Left renal pelvis (tissue), 4 donors: Measurements from ENCODE around the gene SNX32. TPM values are rescaled to one million over a fixed set of nuclear protein-coding genes. Genes with fewer than 3 reads are reported as not detected.

Source experiments
- DNase-seq, 4 donors: peaks; one replicate each; pipeline ENCODE4 v3.0.0-alpha.2; 2013; ENCODE audit warnings: low read depth in 4 of 4, low spot score in 3 of 4
- polyA plus RNA-seq, 4 donors: library from polyadenylated mRNA; unstranded; fragments of 120-200 nt; gene quantifications; one replicate each; pipeline ENCODE4 v1.2.1, GENCODE V29; 2013; ENCODE audit not compliant: insufficient read length in 4 of 4

Gene SNX32
- polyA plus RNA-seq, 4 donors, result 2.0 to 4.1 (median 2.9) TPM

GRCh38 chr11:65796726-65797601 lies 36.8 kb upstream of the SNX32 start:
- no peak for DNase-seq

- no peak for DNase-seq
Observed at GRCh38 chr11:65797711-65798110, 36.1 kb upstream of the SNX32 start.

GRCh38 chr11:65798882-65799281 lies 34.9 kb upstream of the SNX32 start:
- no peak for DNase-seq

GRCh38 chr11:65801153-65801987 lies 32.4 kb upstream of the SNX32 start:
- no peak for DNase-seq

- DNase-seq, result no peak
Observed at GRCh38 chr11:65802841-65803240, 30.9 kb upstream of the SNX32 start.

GRCh38 chr11:65803797-65804492 lies 29.8 kb upstream of the SNX32 start:
- DNase-seq, result no peak

GRCh38 chr11:65806979-65807378 lies 26.8 kb upstream of the SNX32 start:
- DNase-seq, result no peak

GRCh38 chr11:65808744-65809341 lies 24.9 kb upstream of the SNX32 start:
- DNase-seq, result no peak

- no peak for DNase-seq
Observed at GRCh38 chr11:65809496-65809895, 24.3 kb upstream of the SNX32 start.

- DNase-seq, result no peak
Observed at GRCh38 chr11:65810046-65810868, 23.5 kb upstream of the SNX32 start.

- DNase-seq, result no peak
Observed at GRCh38 chr11:65811764-65812475, 21.8 kb upstream of the SNX32 start.

GRCh38 chr11:65814131-65814985 lies 19.4 kb upstream of the SNX32 start:
- DNase-seq, result no peak

- DNase-seq, result no peak
Observed at GRCh38 chr11:65814986-65815565, 18.7 kb upstream of the SNX32 start.

GRCh38 chr11:65816696-65817095 lies 17.1 kb upstream of the SNX32 start:
- no peak for DNase-seq

- DNase-seq, result peak in 2 of 4 donors; percentile 36 to 39
Observed at GRCh38 chr11:65817312-65817834, 16.4 kb upstream of the SNX32 start.

- DNase-seq, result peak; percentile 43 to 79 (median 76)
Observed at GRCh38 chr11:65817835-65818680, 15.7 kb upstream of the SNX32 start.

- no peak for DNase-seq
Observed at GRCh38 chr11:65821107-65821506, 12.7 kb upstream of the SNX32 start.
